ENCODE measurements around the gene HRH3. TPM values are rescaled to one million over a fixed set of nuclear protein-coding genes. Genes with fewer than 3 reads are reported as not detected.

Gene HRH3
- total RNA-seq, 1 donor from 2014 or later = not detected

DNA sequence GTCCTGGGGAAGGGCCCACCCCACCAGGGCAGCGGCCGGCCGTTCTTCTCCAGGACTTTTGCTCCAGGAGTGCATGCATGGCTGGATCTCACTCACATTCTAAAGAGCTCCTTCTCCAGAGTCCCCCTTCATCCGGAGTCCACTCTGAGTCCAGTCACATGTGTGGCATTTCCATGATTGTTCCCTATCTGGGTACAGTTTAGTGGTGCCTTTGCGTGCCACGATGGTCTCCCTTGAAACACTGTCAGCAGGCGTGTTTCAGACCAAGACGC, 39.2 kb upstream of the HRH3 start:
- H3K27me3 Mint-ChIP-seq = no peaks in the 10 kb centered on the region
- no peak overlapping the region for H3K27ac Mint-ChIP-seq
- H3K36me3 Mint-ChIP-seq (ENCODE audit: low read depth) = peaks cover 77% of the 10 kb centered on the region
- ChIA-PET POLR2A (no interaction called here), CTCF (interaction anchor here (1.1 kb wide), 1 partner anchor 248 kb away, joined by 3 read pairs; no protein-coding TSS in a partner anchor)
- ATAC-seq (ENCODE audit: low read depth) = no peak
- intact Hi-C loops (cut with micrococcal nuclease) = no loop called here
- H3K4me1 Mint-ChIP-seq = no peaks in the 10 kb centered on the region
- H3K4me3 Mint-ChIP-seq = no peak overlapping the region
- TF ChIP-seq, protein P1, sequence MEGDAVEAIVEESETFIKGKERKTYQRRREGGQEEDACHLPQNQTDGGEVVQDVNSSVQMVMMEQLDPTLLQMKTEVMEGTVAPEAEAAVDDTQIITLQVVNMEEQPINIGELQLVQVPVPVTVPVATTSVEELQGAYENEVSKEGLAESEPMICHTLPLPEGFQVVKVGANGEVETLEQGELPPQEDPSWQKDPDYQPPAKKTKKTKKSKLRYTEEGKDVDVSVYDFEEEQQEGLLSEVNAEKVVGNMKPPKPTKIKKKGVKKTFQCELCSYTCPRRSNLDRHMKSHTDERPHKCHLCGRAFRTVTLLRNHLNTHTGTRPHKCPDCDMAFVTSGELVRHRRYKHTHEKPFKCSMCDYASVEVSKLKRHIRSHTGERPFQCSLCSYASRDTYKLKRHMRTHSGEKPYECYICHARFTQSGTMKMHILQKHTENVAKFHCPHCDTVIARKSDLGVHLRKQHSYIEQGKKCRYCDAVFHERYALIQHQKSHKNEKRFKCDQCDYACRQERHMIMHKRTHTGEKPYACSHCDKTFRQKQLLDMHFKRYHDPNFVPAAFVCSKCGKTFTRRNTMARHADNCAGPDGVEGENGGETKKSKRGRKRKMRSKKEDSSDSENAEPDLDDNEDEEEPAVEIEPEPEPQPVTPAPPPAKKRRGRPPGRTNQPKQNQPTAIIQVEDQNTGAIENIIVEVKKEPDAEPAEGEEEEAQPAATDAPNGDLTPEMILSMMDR (IDR thresholded peaks at IDR 0.05) = no peak
- no peaks in the 10 kb centered on the region for H3K9me3 Mint-ChIP-seq
- no peak for DNase-seq

DNA sequence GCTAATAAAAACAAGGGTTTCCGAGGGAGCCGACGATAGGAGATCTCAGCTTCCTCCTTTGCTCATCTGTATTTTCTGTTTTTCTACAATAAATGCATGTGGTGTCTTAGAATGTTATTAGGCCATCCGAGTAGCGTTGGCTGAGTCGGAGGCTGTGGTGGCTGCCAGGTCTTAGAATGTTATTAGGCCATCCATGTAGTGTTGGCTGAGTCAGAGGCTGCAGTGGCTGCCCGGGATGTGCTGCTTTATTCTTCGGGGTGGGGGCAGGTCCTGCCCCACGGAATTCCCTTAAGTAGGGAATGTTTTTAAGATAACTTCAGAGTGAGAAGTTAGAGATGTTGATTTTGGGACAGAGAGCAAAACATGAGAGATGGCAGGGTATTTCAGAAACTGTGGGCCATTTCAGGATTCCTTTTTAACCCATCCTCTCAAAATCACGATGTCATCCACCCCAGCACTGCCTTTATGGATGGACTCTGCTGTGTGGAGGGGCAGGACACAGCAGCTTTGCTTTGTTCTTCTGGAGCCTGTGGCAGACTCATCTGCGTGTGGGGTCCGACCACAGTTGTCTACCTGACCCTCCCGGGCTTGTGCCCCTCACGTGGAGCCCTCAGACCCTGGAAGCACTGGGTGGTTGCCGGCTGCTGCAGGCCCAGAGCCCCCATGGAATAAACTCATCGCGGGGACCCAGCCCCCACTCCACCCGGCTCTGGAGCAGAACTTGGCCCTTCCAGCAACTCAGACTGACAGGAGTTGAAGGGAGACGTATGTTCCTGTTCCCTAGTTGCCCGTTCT, 38.6 kb upstream of the HRH3 start:
- Mint-ChIP-seq H3K4me1 (no peaks in the 10 kb centered on the region), H3K36me3 (ENCODE audit: low read depth) (peaks cover 79% of the 10 kb centered on the region), H3K27ac (no peak overlapping the region), H3K9me3 (no peaks in the 10 kb centered on the region), H3K4me3 (no peak overlapping the region), H3K27me3 (no peaks in the 10 kb centered on the region)
- DNase-seq (no peak), ATAC-seq (ENCODE audit: low read depth) (no peak)
- ChIA-PET POLR2A (no interaction called here), CTCF (interaction anchor here (1.1 kb wide), 1 partner anchor 248 kb away, joined by 3 read pairs; no protein-coding TSS in a partner anchor)
- TF ChIP-seq, protein P1 (IDR thresholded peaks at IDR 0.05) = no peak
- intact Hi-C loops (cut with micrococcal nuclease) = no loop called here

DNA sequence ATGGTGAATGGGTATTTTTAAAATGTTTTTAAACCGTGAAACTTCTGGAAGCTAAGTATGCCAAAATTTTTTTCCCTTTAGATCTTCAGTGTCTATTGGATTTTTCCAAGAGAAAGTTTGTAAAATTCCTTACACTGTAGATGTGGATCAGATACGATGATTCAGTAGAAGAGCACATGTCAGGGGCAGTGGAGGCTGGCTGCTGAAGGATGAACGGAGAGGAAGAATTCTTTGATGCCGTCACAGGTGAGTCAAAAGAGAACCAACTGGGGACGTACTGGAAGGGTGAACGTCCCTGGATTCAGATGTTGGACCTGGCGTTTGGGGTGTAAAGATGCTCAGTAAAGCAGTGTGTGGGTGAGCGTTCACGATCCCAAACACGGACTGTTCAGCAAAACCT, 35.9 kb upstream of the HRH3 start:
- no peak for DNase-seq
- H3K4me1 Mint-ChIP-seq = peaks cover 2% of the 10 kb centered on the region
- peaks cover 61% of the 10 kb centered on the region for H3K36me3 Mint-ChIP-seq (ENCODE audit: low read depth)
- H3K27me3 Mint-ChIP-seq = no peaks in the 10 kb centered on the region
- no peak overlapping the region for H3K27ac Mint-ChIP-seq
- CTCF ChIA-PET = no interaction called here
- ATAC-seq (ENCODE audit: low read depth) = no peak
- POLR2A ChIA-PET = no interaction called here
- TF ChIP-seq, protein P1 (IDR thresholded peaks at IDR 0.05) = no peak
- intact Hi-C loops (cut with micrococcal nuclease) = no loop called here
- H3K9me3 Mint-ChIP-seq = no peaks in the 10 kb centered on the region
- H3K4me3 Mint-ChIP-seq = no peak overlapping the region

DNA sequence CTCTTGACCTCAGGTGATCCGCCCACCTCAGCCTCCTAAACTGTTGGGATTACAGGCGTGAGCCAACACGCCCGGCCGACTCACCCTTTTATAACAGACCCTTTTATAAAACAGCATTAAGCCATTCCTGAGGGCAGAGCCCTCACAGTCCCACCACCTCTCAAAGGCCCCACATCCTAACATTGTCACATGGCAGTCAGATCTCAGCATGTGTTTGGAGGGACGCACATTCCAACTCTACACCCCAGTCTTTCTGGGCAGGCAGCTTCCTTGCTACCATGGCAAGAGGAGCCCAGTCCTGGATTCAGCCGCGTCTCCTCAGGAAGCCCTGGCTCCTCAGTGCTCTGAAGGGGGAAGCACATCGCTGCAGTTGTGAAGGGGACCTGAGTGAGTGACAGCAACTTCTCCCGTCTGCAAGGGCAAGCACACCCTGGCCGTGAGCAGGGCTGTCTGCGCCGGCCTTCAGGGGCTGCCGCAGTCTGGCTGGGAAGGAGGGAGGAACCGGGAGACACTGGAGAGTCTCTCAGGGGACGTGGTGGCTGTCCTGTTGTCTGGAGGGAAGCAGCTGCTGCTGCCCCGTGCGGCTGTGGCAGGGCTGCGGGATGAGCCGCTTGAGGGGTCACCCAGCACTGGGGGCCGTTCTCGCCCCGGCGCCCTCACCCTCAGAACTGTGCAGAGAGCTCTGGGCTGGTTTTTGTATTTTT, 34.1 kb upstream of the HRH3 start:
- ATAC-seq (ENCODE audit: low read depth) = no peak
- Mint-ChIP-seq H3K27me3 (no peaks in the 10 kb centered on the region), H3K27ac (no peak overlapping the region), H3K36me3 (ENCODE audit: low read depth) (peaks cover 43% of the 10 kb centered on the region), H3K4me3 (no peak overlapping the region), H3K4me1 (peaks cover 16% of the 10 kb centered on the region), H3K9me3 (no peaks in the 10 kb centered on the region)
- POLR2A ChIA-PET = no interaction called here
- CTCF ChIA-PET = no interaction called here
- intact Hi-C loops (cut with micrococcal nuclease) = no loop called here
- no peak for DNase-seq
- TF ChIP-seq, protein P1 (IDR thresholded peaks at IDR 0.05) = no peak

DNA sequence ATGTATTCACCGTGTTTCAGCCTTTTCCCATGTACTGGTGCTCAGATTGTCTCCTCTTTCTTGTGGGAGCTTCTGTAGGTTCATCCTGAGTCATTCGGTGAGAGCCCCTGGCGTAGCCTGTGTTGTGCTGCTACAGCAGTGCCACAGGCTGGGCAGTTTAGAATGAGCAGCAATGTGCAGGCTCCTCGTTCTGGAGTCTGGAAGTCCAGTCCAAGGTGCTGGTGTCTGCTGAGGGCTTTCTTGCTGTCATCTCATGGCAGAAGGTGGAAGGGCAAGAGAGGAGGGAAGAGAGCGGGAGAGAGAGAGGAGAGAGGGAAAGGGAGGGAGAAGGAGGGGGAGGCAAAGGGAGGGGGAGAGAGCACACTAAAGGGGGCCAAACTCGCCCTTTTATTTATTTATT, 33.3 kb upstream of the HRH3 start:
- no peak overlapping the region for H3K4me3 Mint-ChIP-seq
- TF ChIP-seq, protein P1 (IDR thresholded peaks at IDR 0.05) = no peak
- ChIA-PET POLR2A (no interaction called here), CTCF (no interaction called here)
- intact Hi-C loops (cut with micrococcal nuclease) = no loop called here
- no peak overlapping the region for H3K27ac Mint-ChIP-seq
- no peaks in the 10 kb centered on the region for H3K27me3 Mint-ChIP-seq
- H3K9me3 Mint-ChIP-seq = no peaks in the 10 kb centered on the region
- ATAC-seq (ENCODE audit: low read depth) = no peak
- H3K4me1 Mint-ChIP-seq = peaks cover 21% of the 10 kb centered on the region
- DNase-seq = no peak
- peaks cover 38% of the 10 kb centered on the region for H3K36me3 Mint-ChIP-seq (ENCODE audit: low read depth)

All from activated B cell treated with CpG ODN at 0.5 μM for 24 hours (primary cell).